Measurements from ENCODE around the gene TMPO. TPM values are rescaled to one million over a fixed set of nuclear protein-coding genes. Genes with fewer than 3 reads are reported as not detected.
A peak's percentile ranks its signal among the peaks of the same experiment; 100 is the strongest.

Gene TMPO
- total RNA-seq (10 to 100 TPM; 18.8 to 28.9 (median 21.6) TPM), polyA plus RNA-seq (14.8 TPM)
- long read RNA-seq, donor 1, full-length matches to known transcripts: 33 of 40 reads
- long read RNA-seq, donor 1, partial matches to known transcripts: 1 of 40 reads
- long read RNA-seq, donor 1, other reads (novel, unspliced or antisense): 6 of 40 reads
- long read RNA-seq, donor 2, transcript TMPO-202 (4 exons, 3,615 nt): major isoform, 6 of 11 reads
- long read RNA-seq, donor 2, partial matches to known transcripts: 1 of 11 reads
- long read RNA-seq, donor 2, other reads (novel, unspliced or antisense): 3 of 11 reads
- long read RNA-seq, donor 3, full-length matches to known transcripts: 54 of 65 reads
- long read RNA-seq, donor 3, partial matches to known transcripts: 4 of 65 reads
- long read RNA-seq, donor 3, other reads (novel, unspliced or antisense): 7 of 65 reads
- long read RNA-seq, donor 4, transcript TMPO-202 (4 exons, 3,615 nt): major isoform, 8 of 9 reads
- long read RNA-seq, donor 4, partial matches to known transcripts: 0 of 9 reads
- long read RNA-seq, donor 4, other reads (novel, unspliced or antisense): 1 of 9 reads

DNA sequence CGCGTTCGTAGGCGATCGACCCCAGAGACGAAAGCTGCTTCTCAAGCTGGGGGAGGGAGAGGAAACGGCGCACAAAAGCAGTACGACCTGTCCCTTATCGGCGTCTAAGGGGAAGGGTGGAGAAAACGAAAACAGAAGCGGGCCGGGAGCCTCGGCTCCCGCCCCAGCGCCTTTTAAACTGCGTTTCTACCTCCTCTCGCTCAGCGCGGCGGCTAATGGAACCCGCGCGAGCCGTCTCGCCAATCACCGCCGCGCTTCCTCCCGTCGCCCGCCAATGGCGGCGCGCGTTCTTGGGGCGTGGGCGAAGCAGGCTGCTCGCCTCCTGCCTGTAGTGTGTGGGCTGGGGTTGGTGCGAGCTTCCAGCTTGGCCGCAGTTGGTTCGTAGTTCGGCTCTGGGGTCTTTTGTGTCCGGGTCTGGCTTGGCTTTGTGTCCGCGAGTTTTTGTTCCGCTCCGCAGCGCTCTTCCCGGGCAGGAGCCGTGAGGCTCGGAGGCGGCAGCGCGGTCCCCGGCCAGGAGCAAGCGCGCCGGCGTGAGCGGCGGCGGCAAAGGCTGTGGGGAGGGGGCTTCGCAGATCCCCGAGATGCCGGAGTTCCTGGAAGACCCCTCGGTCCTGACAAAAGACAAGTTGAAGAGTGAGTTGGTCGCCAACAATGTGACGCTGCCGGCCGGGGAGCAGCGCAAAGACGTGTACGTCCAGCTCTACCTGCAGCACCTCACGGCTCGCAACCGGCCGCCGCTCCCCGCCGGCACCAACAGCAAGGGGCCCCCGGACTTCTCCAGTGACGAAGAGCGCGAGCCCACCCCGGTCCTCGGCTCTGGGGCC is at the start of gene TMPO:
Gene TMPO, plus strand, starts transcription at position 304 of the 824 bp plus-strand sequence. Its CDS starts 278 bp downstream, at position 582.
- H3K4me3 ChIP-seq (ENCODE audit: low read length): peak within 1 kb of the TSS; percentile 78
- WGBS: under 1% methylated on average over 88 of the region's 88 CpGs
- intact Hi-C loops (cut with DNase I): loop anchor here in 3 of 4 donors (2.0 to 10.0 kb wide), 3 partner anchors 25 to 91 kb away; no protein-coding TSS in a partner anchor

GRCh38 chr12:98465950-98466602 is 49.3 kb upstream of the TMPO start:
- WGBS: 90% methylated on average over 2 of the region's 2 CpGs
- no peaks in the 10 kb centered on the region for H3K4me1 ChIP-seq (ENCODE audit: control insufficient read depth, insufficient read depth, low read length)
- ATAC-seq (no peak), DNase-seq (no peak)
- intact Hi-C loops (cut with DNase I): no loop called here
- H3K9me3 ChIP-seq (ENCODE audit: control insufficient read depth, low read length): no peaks in the 10 kb centered on the region
- H3K27ac ChIP-seq (ENCODE audit: low read length): no peak overlapping the region
- H3K4me3 ChIP-seq (ENCODE audit: low read length): no peak overlapping the region
- H3K27me3 ChIP-seq (ENCODE audit: control insufficient read depth, insufficient read depth): no peaks in the 10 kb centered on the region

More for the DNA sequence above, at the start of gene TMPO:
- H3K27ac ChIP-seq (ENCODE audit: low read length): peak within 1 kb of the TSS; percentile 95
- DNase-seq (peak; percentile 90 to 97 (median 96)), ATAC-seq (peak; percentile 100)
- H3K27me3 ChIP-seq (ENCODE audit: control insufficient read depth, insufficient read depth): no peaks in the 10 kb centered on the region
- H3K9me3 ChIP-seq (ENCODE audit: control insufficient read depth, low read length): no peaks in the 10 kb centered on the region
- H3K4me1 ChIP-seq (ENCODE audit: control insufficient read depth, insufficient read depth, low read length): no peaks in the 10 kb centered on the region

DNA sequence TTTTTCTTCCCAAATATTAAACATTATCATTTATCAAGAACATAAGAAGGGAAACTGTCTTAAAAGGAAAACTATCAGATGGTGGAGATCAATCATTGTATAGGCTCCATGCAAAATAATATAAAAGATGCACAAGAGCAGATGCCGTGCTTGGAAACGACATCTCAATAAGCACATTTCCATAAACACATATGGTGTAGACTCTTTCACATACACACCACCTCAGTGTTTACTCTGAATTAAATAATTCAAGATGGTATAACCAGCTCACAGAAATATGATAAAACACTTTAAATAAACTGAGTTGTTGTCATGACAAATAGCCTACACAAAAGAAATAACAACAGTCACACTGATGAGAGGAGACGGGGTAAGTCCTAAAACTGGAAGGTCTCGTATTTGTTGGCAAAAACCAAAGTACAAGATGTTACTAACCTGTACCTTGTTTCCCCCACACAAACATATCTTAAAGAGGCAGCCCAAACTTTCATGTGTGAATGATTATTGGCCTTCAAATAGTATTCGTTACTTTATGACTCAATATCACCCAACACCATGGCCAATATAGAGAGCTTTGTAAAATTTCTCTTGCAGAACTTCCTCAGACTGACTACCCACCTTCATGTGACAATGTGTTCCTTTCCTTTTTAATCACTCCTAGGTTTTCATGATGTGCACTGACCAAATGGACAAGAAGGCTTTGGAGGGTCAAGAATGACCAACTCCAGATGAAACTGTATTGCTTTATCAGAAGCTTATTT is 48.6 kb upstream of the TMPO start:
- intact Hi-C loops (cut with DNase I): no loop called here
- no peak for ATAC-seq
- no peak overlapping the region for H3K27ac ChIP-seq (ENCODE audit: low read length)
- H3K4me1 ChIP-seq (ENCODE audit: control insufficient read depth, insufficient read depth, low read length): no peaks in the 10 kb centered on the region
- 90% methylated on average over 5 of the region's 5 CpGs for WGBS
- H3K9me3 ChIP-seq (ENCODE audit: control insufficient read depth, low read length): no peaks in the 10 kb centered on the region
- no peak overlapping the region for H3K4me3 ChIP-seq (ENCODE audit: low read length)
- H3K27me3 ChIP-seq (ENCODE audit: control insufficient read depth, insufficient read depth): no peaks in the 10 kb centered on the region
- no peak for DNase-seq

DNA sequence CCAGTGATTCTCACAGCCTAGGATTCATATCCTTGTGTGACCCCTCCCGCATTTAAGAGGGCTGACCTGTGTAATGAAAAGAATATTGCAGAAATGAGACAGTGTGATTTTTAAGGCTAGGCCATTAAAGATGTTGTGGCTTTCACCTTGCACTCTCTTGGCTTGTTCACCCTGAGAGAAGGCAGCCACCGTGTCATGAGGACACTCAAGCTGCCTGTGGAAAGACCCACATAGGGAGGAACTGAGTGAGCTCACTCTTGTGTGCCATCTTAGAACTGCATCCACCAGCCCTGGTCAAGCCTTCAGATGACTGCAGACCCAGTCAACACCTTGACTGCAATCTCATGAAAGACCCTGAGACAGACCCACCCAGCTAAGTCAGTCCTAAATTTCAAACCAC is 46.3 kb upstream of the TMPO start:
- Histone ChIP-seq H3K27me3 (ENCODE audit: control insufficient read depth, insufficient read depth) (no peaks in the 10 kb centered on the region), H3K4me1 (ENCODE audit: control insufficient read depth, insufficient read depth, low read length) (no peaks in the 10 kb centered on the region), H3K9me3 (ENCODE audit: control insufficient read depth, low read length) (no peaks in the 10 kb centered on the region), H3K27ac (ENCODE audit: low read length) (no peak overlapping the region), H3K4me3 (ENCODE audit: low read length) (no peak overlapping the region)
- no peak for ATAC-seq
- no peak for DNase-seq
- 95% methylated on average over 2 of the region's 2 CpGs for WGBS
- intact Hi-C loops (cut with DNase I): no loop called here

DNA sequence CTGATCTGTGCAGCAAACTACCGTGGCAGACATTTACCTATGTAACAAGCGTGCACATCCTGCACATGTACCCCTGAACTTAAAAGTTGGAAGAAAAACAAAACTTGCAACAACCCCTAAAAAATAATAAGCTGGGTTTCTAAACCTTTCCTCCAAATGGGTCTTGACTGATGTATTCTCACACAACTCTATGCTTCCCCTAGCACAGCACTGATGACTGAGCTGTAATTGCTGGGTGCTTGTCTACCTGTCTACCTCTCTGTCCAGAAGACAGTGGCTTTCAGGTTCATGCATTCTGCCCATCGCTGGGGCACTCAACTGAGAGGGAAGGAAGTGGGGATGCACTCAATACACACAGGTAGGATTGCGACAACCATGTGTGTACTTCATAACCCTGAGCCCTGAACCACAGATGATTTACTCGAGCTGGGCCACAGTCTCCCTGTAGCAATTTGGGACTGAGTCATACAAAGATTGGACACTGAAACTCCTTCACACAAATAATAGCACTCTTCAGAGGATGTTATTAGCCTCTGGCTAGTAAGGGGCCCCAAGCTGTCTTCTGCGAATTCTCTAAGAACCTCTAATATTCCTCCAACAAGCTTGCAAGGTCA is 44.8 kb upstream of the TMPO start:
- H3K9me3 ChIP-seq (ENCODE audit: control insufficient read depth, low read length): no peaks in the 10 kb centered on the region
- H3K27ac ChIP-seq (ENCODE audit: low read length): peak overlapping the region; percentile 91
- intact Hi-C loops (cut with DNase I): no loop called here
- no peak for DNase-seq
- H3K27me3 ChIP-seq (ENCODE audit: control insufficient read depth, insufficient read depth): no peaks in the 10 kb centered on the region
- no peak overlapping the region for H3K4me3 ChIP-seq (ENCODE audit: low read length)
- WGBS: 85% methylated on average over 6 of the region's 6 CpGs
- no peaks in the 10 kb centered on the region for H3K4me1 ChIP-seq (ENCODE audit: control insufficient read depth, insufficient read depth, low read length)
- ATAC-seq: no peak

- Histone ChIP-seq H3K27ac (ENCODE audit: low read length) (peak overlapping the region; percentile 30), H3K4me1 (ENCODE audit: control insufficient read depth, insufficient read depth, low read length) (no peaks in the 10 kb centered on the region), H3K9me3 (ENCODE audit: control insufficient read depth, low read length) (no peaks in the 10 kb centered on the region), H3K27me3 (ENCODE audit: control insufficient read depth, insufficient read depth) (no peaks in the 10 kb centered on the region), H3K4me3 (ENCODE audit: low read length) (no peak overlapping the region)
- intact Hi-C loops (cut with DNase I): no loop called here
- 45% methylated on average over 3 of the region's 3 CpGs for WGBS
- ATAC-seq: peak in 1 of 2 donors; percentile 33
- DNase-seq: no peak
These were observed 44.3 kb upstream of the TMPO start for GRCh38 chr12:98471085-98471484.

DNA sequence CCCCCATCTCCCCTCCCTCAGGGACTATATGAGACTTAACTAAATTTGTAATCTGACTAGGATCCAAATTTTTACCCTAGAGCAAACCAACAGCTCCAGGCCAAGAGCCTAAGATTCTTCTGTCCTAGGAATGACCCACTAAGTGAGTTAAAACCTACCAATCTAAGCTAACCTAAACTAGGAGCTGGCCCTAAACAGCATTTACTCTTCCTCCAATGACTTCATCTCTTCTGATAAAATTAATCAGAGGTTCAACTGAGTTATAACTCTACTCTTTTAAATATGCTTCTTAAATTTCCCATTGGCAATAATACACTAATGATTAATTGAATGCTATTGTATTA is 39.9 kb upstream of the TMPO start:
- Histone ChIP-seq H3K9me3 (ENCODE audit: control insufficient read depth, low read length) (no peaks in the 10 kb centered on the region), H3K4me3 (ENCODE audit: low read length) (no peak overlapping the region), H3K27ac (ENCODE audit: low read length) (peak overlapping the region; percentile 57), H3K27me3 (ENCODE audit: control insufficient read depth, insufficient read depth) (no peaks in the 10 kb centered on the region), H3K4me1 (ENCODE audit: control insufficient read depth, insufficient read depth, low read length) (no peaks in the 10 kb centered on the region)
- intact Hi-C loops (cut with DNase I): no loop called here
- DNase-seq (no peak), ATAC-seq (no peak)

GRCh38 chr12:98478606-98479005 is 36.8 kb upstream of the TMPO start:
- Histone ChIP-seq H3K27me3 (ENCODE audit: control insufficient read depth, insufficient read depth) (no peaks in the 10 kb centered on the region), H3K9me3 (ENCODE audit: control insufficient read depth, low read length) (no peaks in the 10 kb centered on the region), H3K27ac (ENCODE audit: low read length) (no peak overlapping the region), H3K4me1 (ENCODE audit: control insufficient read depth, insufficient read depth, low read length) (no peaks in the 10 kb centered on the region), H3K4me3 (ENCODE audit: low read length) (no peak overlapping the region)
- DNase-seq (no peak), ATAC-seq (no peak)
- intact Hi-C loops (cut with DNase I): no loop called here
- WGBS: 96% methylated on average over 5 of the region's 5 CpGs

DNA sequence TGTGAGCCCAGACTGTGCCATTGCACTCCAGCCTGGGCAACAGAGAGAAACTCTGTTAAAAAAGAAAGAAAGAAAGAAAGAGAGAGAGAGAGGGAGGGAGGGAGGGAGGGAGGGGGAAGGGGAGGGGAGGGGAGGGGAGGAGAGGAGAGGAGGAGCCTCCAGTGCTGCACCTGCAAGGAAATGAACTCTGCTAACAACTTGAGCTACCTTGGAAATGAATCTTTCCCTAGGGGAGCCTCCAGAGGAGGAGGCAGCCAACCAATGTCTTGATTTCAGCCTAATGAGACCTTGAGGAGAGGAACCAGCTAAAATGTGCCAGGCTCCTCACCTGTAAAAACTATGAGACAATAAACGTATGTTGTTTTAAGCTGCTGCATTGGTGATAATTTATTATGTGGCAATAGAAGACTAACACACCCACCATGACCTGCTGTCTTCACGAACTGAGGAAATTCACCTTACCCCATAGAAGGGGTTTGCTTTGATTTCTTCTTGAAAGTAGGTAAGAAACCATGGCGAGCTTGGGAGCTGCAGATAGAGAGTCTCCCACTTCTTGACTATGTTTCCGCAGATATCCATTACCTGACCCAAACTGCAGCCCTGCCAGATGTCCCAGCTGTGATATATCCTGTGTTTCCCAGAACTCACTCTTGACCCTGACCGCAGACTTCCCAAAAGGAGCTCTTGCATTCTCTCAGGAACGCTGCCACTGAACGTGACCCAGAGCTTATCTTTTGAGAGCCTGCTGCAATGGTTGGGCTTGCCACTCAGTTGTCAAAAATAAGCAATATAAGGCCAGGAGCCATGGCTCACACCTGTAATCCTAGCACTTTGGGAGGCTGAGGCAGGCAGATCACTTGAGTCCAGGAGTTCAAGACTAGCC is 31.5 kb upstream of the TMPO start:
- ATAC-seq (no peak), DNase-seq (no peak)
- Histone ChIP-seq H3K27me3 (ENCODE audit: control insufficient read depth, insufficient read depth) (no peaks in the 10 kb centered on the region), H3K4me3 (ENCODE audit: low read length) (no peak overlapping the region), H3K9me3 (ENCODE audit: control insufficient read depth, low read length) (no peaks in the 10 kb centered on the region), H3K27ac (ENCODE audit: low read length) (no peak overlapping the region), H3K4me1 (ENCODE audit: control insufficient read depth, insufficient read depth, low read length) (no peaks in the 10 kb centered on the region)
- WGBS: 67% methylated on average over 7 of the region's 7 CpGs
- intact Hi-C loops (cut with DNase I): no loop called here
